GM21737 (cell line): Measurements from ENCODE around the gene DEXI.
"Not testable (repeated sequence)": the region's sequence is repeated elsewhere in the genome, so short reads cannot be mapped to it uniquely, and the experiment has no call there.

Source experiments
- ATAC-seq: cut with Tn5 transposase; IDR thresholded peaks from one replicate; pipeline ENCODE4 v1.9.1; 2021; ENCODE audit warnings: mild to moderate bottlenecking, moderate library complexity; ENCODE audit not compliant: unreplicated experiment

DEXI gene

DNA sequence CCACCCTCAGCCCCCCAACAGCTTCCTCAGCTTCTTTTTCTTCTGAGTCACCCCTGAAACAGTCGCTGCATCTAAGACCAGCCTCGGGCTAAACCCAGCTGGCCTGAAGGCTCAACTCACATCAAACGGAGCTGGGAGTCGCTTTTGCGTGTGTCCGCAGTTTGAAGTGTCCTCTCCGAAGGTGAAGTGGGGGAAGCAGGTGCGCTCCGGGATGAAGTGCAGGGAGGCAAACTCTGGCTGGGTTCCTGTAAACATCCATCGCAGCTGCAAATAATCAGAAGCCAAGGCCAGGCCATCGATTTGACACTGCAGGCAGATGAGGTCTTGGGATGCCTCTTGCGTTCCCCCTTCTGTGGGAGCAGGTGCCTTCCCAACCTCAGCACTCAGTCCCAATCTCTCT lies 13.2 kb downstream of the DEXI start:
- not testable (repeated sequence) for ATAC-seq

DNA sequence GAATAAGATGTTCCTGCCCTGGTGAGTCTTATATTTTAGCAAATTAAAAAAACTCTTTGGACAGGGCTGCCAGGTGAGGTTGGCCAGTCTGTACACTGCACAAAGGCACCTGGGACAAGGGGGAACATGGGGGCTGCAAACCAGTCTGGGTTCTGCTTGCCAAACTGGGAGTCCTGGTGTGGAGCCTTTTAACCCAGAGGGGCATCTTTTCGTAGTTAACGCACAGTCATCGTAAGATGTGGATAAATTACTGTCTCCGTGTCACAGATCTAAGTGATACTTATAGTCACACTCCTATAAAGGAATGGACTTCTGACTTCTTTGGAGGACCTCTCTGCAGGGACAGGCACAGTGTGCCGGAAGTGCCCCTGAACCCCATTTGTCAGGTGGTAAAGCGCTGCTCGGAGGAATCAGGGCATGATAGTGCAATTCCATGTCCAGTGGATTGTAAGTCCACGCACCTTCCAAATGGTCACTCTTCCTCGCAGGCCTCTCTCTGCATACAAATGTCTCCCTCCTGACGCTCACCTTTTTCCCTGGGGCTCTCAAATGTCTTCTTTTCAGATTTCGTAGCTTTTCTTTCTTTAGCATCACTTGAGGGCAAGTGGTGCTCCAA lies 14.7 kb downstream of the DEXI start:
- no peak for ATAC-seq

DNA sequence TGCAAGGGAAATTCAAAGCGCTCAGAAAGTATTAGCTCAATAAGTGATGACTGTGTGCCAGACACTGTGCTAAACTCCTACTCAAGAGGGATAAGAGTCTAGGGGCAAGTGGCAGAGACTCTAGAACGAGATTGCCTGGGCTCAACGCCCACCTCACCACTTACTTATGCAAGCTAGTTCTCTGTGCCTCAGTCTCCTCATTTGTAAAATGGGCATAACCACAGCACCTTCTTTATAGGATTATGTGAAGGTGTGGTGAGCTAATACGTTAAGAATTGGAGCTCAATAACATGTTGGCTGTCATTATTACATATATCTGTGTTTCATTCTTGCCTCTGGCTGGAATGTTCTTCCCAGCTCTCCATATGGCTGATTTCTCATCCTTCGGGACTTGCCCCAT lies 15.4 kb downstream of the DEXI start:
- ATAC-seq: no peak

DNA sequence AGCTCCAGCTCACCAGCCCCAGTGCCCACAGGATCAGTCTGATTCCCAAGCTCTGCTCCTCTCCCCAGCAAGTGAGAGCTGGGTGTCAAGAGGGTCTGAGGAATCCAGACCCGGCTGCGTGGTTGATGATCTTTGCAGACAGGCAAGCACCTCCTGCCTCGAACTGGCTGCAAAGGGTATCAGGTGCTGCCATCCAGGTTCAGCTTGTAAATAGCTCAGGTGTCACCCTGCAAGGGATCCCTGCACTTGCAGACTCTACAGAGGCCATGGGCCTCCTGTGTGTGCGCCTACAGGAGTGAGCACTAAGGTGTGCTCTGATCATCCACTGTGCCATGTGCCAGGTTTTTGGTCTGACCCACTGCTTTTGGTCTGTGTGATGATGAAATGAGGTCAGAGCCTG lies 16.2 kb downstream of the DEXI start:
- no peak for ATAC-seq

DNA sequence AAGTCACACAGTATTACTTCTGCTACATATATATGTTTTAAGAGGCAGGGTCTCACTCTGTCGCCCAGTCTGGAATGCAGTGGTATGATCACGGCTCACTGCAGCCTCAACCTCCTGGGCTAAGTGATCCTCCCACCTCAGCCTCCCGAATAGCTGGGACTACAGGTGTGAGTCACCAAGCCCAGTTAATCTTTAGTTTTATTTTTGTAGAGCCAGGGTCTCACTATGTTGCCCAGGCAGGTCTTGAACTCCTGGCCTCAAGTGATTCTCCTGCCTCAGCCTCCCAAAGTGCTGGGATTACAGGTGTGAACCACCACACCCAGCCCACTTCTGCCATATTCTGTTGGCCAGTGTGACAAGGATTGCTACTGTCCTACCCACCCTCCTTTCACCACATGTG lies 17.0 kb downstream of the DEXI start:
- ATAC-seq: not testable (repeated sequence)

DNA sequence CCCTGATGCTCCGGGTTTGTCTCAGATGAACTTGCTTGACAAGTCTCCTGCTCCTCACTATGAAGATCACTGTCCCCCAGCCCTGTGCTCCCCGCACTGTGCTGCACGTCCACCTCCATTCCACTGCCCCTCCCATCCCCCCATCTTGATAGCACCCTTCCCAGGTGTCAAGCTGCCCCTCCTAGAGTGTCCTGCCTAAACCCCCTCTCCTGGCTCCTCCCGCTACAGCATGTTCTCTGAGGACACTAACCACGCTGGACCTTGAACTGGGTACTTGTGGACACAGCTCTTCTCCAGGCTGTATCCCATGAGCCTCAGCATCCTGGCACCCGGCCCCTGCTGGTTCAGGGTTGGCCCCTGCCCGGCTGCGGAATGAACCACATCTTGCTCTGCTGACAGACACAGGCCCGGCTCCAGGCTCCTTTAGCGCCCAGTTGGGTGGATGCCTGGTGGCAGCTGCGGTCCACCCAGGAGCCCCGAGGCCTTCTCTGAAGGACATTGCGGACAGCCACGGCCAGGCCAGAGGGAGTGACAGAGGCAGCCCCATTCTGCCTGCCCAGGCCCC lies 18.5 kb downstream of the DEXI start:
- no peak for ATAC-seq

DNA sequence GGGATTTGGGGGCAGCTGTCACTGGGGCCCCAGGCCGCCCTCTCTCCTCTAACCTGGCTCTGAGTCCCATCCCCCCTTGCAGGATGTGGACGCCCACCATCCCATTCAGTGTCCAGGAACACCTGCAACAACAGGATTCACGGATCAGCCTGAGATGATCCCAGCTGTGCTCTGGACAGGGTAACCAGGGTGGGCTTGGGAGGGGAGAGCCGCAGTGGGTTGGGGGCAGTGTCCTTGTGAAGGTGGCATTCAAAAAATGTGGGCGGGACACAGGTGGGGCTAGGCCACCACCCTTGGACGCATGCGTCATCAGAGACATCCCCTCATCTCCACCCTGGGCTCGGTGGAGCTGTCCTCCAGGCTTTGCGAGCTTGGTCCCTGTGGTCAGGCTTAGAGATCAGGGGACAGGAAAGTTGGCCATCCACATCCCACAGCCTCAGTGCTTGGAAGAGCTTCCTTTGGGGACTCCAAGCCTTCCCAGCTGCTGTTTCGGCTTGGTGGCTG lies 19.1 kb downstream of the DEXI start:
- no peak for ATAC-seq

DNA sequence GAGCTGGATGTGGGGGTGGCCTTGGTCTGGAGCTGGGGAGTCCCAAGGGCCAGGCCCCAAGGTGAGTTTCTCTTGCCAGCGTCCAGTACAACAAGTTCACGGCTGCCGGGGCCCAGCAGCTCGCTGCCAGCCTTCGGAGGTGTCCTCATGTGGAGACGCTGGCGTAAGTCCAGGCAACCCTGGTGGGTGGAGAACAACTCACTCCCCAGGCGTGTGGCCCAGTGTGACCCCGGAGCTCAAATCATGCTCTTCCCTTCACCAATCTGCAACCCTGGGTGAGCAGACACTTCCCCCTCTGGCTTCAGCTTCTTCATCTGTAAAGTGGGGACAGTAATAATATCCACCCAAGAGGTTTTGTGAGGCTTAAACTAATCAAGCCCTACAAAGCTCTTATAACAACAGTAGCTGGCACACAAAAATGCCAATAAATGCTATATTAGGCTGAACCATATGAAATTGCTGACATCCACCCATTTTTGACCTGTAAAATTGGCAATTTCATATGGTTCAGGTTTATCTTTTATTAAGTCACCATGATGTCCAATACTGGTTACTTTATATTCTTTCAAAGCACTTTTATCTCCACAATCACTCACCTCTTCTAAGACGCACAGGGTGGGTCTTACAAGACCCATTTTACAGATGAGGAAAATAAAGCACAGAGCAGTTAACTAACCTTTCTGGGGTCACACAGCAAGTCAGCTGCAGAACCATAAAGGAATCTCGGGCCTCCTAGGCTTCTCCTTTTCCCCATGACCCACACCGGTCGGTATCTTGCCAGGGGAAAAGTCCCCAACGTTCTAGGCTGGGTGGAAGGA lies 19.7 kb downstream of the DEXI start:
- no peak for ATAC-seq

DNA sequence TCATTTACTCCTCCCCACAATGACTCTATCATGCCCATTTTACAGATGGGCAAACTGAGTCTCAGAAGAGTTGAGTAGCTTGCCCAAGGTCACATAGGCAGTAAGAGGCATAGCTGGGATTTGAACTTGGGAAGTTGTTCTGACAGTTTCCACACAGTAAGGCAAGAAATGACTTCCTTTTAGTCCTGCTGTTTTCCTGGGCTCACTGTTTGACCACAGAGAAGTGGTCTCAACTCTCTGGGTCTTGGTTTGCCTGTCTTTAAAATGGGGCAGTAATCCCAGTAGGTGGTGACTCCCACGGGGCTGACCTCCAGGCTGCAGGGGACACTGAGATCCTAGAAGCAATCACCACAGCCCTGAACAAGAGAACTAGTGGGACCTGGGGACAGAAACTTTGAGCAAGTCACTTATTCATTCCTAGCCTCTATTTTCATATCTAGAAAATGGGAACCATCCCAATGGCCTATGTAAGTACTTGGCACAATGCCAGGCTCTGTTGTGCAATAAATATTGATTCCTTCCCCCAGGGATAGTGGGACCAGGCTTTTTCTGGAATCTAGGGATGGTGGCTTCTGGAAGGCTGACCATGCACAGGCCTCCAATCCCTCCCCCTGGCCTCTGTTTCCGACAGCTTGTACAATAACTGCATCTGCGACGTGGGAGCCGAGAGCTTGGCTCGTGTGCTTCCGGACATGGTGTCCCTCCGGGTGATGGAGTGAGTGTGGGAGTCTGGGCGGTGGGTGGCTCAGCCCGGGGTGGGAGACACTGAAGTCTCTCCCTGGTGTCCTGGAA lies 20.5 kb downstream of the DEXI start:
- no peak for ATAC-seq

DNA sequence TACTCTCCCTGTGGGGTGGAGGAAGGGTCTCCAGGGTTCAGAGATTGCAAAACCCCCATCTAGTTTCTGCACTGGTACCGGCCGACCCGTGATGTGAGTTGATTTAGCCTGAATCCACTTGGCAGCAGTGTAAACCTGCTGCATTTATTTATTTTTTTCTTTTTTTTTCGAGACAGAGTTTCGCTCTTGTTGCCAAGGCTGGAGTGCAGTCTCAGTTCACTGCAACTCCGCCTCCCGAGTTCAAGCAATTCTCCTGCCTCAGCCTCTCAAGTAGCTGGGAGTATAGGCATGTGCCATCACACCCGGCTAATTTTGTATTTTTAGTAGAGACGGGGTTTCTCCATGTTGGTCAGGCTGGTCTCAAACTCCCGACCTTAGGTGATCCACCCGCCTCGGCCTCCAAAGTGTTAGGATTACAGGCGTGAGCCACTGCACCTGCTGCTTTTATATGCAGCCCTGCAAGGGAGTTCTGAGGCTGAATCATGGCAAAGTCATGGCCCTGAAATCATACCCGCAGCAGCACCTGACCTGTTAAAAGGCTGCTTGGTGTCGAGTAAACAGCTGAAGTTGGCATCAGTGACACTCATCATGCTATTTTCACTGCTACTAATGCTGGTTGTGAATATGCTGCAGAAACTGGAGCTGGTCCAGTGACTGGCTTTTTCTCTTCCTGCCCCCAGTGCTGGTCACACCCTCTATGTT lies 21.4 kb downstream of the DEXI start:
- ATAC-seq: no peak

DNA sequence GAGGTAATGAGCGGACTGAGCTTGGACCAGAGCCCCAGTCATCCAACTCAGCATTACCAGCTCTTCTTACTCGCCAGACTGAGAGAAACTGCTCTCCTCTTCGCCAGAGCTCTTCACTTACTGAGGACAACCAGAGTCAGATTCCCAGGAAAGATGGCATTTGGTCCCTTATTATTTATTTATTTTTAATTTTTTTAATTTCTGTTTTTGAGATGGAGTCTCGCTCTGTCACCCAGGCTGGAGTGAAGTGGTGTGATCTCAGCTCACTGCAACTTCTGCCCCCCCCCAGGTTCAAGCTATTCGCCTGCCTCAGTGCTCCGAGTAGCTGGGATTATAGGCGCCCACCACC lies 23.3 kb downstream of the DEXI start:
- no peak for ATAC-seq

DNA sequence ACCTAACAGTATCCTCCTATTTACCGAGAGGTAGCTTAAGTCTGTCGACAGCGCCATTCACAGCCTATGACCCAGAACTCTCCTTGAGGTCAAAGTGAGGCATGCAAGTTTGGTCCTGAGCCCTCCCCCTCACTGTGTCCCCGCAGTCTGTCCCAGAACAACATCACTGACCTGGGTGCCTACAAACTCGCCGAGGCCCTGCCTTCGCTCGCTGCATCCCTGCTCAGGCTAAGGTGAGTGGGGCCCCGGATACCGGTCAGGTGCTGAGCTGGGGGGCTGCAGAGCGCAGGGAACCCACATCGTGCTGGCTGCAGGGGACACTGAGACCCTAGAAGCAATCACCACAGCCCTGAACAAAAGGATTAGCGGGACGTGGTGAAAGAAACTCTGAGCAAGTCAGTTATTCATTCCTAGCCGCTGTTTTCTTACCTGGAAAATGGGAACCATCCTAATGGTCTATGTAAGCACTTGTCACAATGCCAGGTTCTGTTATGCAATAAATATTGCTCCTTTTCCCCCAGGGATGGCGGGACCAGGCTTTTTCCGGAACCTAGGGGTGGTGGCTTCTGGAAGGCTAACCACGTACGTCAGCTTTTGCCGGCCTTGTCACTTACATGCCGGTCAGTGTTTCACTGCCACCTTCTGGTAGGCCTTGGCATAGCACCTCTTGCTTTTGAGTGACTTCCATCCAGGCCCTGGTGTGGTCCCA lies 23.8 kb downstream of the DEXI start:
- ATAC-seq: no peak

DNA sequence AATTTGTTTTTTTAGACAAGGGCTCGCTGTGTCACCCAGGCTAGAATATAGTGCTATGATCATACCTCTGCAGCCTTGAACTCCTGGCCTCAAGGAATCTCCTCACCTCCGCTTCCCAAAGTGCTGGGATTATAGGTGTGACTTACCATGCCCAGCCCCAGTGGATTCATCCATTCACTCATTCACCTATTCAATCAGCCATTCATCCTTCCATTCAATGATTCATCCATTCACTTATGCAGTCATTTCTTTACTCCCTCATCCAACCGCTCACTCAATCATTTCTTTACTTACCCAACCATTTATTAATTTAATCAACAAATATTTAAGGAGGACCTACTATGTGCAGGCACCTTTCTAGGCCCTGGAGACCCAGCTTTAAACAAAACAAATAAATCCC lies 25.7 kb downstream of the DEXI start:
- no peak for ATAC-seq

DNA sequence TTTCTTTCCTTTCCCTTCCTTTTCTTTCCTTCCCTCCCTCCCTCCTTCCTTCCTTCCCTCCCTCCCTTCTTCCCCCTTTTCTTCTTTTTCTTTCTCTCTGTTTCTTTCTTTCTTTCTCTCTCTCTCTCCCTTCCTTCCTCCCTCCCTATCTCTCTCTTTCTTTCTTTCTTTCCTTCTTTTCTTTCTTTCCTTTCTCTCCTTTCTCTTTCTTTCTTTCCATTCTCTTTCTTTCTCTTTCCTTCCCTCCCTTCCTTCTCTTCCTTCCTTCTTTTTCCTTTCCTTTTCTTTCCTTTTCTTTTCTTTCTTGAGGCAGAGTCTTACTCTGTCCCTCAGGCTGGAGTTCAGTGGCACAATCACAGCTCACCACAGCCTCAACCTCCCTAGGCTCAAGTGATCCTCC lies 31.0 kb downstream of the DEXI start:
- no peak for ATAC-seq

DNA sequence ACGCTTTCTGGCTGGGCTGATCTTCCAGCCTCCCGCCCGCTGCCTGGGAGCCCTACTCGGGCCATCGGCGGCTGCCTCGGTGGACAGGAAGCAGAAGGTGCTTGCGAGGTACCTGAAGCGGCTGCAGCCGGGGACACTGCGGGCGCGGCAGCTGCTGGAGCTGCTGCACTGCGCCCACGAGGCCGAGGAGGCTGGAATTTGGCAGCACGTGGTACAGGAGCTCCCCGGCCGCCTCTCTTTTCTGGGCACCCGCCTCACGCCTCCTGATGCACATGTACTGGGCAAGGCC lies 34.6 kb downstream of the DEXI start:
- ATAC-seq: no peak

DNA sequence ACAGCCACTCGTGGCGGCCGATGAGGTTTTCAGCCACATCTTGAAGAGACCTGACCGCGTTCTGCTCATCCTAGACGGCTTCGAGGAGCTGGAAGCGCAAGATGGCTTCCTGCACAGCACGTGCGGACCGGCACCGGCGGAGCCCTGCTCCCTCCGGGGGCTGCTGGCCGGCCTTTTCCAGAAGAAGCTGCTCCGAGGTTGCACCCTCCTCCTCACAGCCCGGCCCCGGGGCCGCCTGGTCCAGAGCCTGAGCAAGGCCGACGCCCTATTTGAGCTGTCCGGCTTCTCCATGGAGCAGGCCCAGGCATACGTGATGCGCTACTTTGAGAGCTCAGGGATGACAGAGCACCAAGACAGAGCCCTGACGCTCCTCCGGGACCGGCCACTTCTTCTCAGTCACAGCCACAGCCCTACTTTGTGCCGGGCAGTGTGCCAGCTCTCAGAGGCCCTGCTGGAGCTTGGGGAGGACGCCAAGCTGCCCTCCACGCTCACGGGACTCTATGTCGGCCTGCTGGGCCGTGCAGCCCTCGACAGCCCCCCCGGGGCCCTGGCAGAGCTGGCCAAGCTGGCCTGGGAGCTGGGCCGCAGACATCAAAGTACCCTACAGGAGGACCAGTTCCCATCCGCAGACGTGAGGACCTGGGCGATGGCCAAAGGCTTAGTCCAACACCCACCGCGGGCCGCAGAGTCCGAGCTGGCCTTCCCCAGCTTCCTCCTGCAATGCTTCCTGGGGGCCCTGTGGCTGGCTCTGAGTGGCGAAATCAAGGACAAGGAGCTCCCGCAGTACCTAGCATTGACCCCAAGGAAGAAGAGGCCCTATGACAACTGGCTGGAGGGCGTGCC lies 35.1 kb downstream of the DEXI start:
- no peak for ATAC-seq

DNA sequence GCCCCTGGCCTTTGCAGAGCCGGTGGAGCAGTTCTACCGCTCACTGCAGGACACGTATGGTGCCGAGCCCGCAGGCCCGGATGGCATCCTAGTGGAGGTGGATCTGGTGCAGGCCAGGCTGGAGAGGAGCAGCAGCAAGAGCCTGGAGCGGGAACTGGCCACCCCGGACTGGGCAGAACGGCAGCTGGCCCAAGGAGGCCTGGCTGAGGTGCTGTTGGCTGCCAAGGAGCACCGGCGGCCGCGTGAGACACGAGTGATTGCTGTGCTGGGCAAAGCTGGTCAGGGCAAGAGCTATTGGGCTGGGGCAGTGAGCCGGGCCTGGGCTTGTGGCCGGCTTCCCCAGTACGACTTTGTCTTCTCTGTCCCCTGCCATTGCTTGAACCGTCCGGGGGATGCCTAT lies 35.8 kb downstream of the DEXI start:
- ATAC-seq: no peak

DNA sequence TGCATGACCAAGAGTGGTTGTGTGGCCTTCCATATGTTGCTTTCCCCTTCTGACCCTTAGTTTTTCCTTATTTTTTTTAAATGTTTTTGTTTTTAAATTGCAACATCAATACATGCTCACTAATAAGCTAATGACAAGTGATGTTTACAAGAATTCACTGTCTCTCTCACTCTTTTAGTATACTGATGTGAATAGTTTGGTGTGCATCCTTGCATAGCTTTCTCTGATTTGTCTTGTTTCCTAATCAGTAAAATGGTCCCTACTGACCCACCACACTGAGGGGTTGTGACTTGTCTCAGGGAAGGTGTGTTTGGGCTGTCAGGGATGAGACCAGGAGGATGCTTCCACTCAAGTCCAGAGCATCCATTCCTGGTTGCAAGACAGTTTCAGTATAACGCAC lies 39.3 kb downstream of the DEXI start:
- ATAC-seq: no peak

DNA sequence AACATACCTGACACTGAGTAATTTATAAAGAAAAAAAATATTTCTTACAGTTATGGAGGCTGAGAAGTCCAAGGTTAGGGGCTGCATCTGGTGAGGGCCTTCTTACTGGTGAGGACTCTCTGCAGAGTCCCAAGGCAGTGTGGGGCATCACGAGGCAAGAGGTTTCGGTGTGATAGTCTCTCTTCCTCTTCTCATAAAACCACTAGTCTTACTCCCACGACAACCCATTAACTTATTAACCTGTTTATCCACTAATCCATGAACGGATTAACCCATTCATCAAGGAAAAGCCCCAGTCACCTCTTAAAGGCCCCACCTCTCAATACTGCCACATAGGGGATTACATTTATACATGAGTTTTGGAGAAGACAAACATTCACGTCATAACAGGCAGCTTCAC lies 45.1 kb downstream of the DEXI start:
- ATAC-seq: no peak

DNA sequence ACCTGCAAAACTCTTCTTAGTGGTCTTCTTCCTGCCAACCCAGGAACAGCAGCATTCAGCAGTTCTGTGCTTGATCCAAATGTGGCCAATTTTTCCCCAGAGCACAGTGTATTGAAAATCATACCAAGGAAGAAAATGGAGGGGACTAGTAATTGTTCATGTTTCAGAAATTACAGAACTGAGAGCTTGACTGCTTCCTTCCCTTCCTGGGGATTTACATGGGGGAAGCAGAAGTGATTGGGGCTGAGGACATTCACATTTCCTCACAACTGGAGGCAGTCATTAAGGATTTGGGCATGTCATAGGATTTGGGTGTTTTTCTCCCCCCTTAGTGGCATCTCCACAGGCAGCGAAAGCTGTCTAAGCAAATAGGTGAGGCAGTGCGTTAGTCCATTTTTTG lies 45.5 kb downstream of the DEXI start:
- no peak for ATAC-seq
